Tibial artery (tissue), 4 donors: ENCODE measurements around the gene AMFR.
"Not testable (repeated sequence)": the region's sequence is repeated elsewhere in the genome, so short reads cannot be mapped to it uniquely, and the experiment has no call there.

Experiments used
- DNase-seq, 2 donors: peaks; one replicate each; pipeline ENCODE4 v3.0.0-alpha.2; 2019
- H3K27ac ChIP-seq, 2 donors: fragments of 200-600 bp; sonication (generic) in 1 of 2; 1 replicate in 1 of 2; 2 replicates in 1 of 2; pipeline ENCODE4 v1.5.1; 2018 to 2019; ENCODE audit warnings: mild to moderate bottlenecking in 1 of 2
- H3K27me3 ChIP-seq, 2 donors: fragments of 200-600 bp; sonication (generic) in 1 of 2; one replicate each; pipeline versions ENCODE4 v1.5.1 to v1.6.0; 2016 to 2019
- H3K36me3 ChIP-seq, 3 donors: fragments of 200-600 bp; sonication (generic) in 2 of 3; one replicate each; pipeline ENCODE4 v1.5.1; 2016 to 2019; ENCODE audit warnings: mild to moderate bottlenecking in 2 of 3
- H3K4me1 ChIP-seq, 4 donors: fragments of 200-600 bp; sonication (generic) in 2 of 4; 1 replicate in 3 of 4; 2 replicates in 1 of 4; pipeline ENCODE4 v1.5.1; 2016 to 2019
- H3K4me3 ChIP-seq, 2 donors: fragments of 200-600 bp; sonication (generic) in 1 of 2; 1 replicate in 1 of 2; 2 replicates in 1 of 2; pipeline ENCODE4 v1.5.1; 2018 to 2019; ENCODE audit warnings: mild to moderate bottlenecking in 2 of 2
- H3K9me3 ChIP-seq, 3 donors: fragments of 200-600 bp; sonication (generic) in 1 of 3; one replicate each; pipeline ENCODE4 v1.5.1; 2016 to 2019
- intact Hi-C: fragments of 100-400 bp; cut with DNase I; formaldehyde crosslinking; loops from one replicate; pipeline ENCODE4 v1.15.0; 2023; ENCODE audit warnings: low total_unique reads
- TF ChIP-seq, protein P1 (sequence below), 2 experiments: fragments of 200-600 bp in 1 of 2; fragments of 450-650 bp in 1 of 2; IDR thresholded peaks; one replicate each; pipeline ENCODE4 v1.5.1; 2017 to 2019; ENCODE audit warnings: antibody characterized with exemption in 2 of 2, mild to moderate bottlenecking in 1 of 2, moderate library complexity in 1 of 2

AMFR gene

DNA sequence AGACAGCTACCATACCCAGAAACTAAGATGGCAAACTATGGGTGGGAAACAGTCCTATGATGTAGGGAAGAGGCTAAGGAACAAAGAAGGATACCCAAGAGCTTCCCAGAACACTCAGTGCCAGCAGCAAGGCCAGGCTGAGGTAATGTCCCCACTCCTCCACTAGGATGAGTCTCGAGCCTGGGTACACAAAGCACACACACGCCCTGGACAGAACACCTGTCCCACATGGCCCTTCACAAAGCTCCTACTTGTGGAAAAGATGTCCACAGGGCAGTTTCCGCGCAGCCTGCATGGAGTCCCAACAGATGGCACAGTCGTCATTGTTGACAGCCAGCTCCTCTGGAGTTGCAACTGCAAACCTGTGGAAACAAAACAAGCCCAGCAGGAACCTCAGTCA is 23.9 kb downstream of the AMFR start:
- H3K4me1 ChIP-seq, result no peaks in the 10 kb centered on the region
- H3K4me3 ChIP-seq, result no peak overlapping the region
- DNase-seq, result no peak
- peaks cover 54 to 71% (median 65%) of the 10 kb centered on the region in 3 donors for H3K36me3 ChIP-seq
- TF ChIP-seq, protein P1, sequence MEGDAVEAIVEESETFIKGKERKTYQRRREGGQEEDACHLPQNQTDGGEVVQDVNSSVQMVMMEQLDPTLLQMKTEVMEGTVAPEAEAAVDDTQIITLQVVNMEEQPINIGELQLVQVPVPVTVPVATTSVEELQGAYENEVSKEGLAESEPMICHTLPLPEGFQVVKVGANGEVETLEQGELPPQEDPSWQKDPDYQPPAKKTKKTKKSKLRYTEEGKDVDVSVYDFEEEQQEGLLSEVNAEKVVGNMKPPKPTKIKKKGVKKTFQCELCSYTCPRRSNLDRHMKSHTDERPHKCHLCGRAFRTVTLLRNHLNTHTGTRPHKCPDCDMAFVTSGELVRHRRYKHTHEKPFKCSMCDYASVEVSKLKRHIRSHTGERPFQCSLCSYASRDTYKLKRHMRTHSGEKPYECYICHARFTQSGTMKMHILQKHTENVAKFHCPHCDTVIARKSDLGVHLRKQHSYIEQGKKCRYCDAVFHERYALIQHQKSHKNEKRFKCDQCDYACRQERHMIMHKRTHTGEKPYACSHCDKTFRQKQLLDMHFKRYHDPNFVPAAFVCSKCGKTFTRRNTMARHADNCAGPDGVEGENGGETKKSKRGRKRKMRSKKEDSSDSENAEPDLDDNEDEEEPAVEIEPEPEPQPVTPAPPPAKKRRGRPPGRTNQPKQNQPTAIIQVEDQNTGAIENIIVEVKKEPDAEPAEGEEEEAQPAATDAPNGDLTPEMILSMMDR (IDR thresholded peaks at IDR 0.05), result no peak
- no peaks in the 10 kb centered on the region for H3K9me3 ChIP-seq
- no peaks in the 10 kb centered on the region for H3K27me3 ChIP-seq
- intact Hi-C loops, result no loop called here
- H3K27ac ChIP-seq, result no peak overlapping the region

DNA sequence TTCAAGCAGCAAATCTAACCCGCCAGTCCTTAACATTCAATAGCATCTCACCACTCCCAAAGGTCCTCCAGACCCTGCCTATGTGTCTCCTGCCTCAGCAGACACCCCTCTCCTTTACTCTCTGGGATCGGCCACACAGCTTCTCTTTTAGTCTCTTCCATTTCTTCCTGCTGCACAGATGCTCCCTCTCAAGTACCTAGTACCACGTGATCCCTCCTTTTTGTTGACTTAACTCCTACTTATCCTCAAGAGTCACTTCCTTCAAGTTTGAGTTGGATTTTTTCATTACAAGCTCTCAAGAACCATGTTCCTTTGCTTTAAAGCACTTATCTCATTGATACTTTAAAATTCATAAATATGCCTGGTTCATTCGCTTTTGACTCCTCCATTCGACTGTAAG is 24.9 kb downstream of the AMFR start:
- Histone ChIP-seq H3K27me3 (no peaks in the 10 kb centered on the region), H3K4me1 (no peaks in the 10 kb centered on the region), H3K36me3 (peaks cover 51 to 69% (median 63%) of the 10 kb centered on the region in 3 donors), H3K4me3 (no peak overlapping the region), H3K27ac (no peak overlapping the region), H3K9me3 (no peaks in the 10 kb centered on the region)
- DNase-seq, result no peak
- TF ChIP-seq, protein P1 (IDR thresholded peaks at IDR 0.05), result no peak
- intact Hi-C loops, result no loop called here

DNA sequence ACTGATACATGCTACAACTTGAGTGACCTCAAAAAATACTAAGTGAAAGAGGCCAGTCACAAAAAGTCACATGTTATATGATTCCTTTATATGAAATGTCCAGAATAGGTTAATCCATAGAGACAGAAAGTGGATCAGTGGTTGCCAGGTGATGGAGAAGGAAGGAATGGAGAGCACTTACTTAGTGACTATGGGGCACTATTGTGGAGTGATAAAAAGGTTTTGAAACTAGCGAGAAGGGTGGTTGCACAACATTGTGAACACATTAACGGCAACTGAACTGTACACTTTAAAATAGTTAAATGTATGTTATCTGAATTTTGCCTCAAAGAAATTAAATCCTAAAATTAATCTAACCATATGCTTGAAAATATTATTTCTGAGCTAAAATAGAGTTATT is 25.9 kb downstream of the AMFR start:
- peaks cover 43 to 59% (median 53%) of the 10 kb centered on the region in 3 donors for H3K36me3 ChIP-seq
- intact Hi-C loops, result no loop called here

DNA sequence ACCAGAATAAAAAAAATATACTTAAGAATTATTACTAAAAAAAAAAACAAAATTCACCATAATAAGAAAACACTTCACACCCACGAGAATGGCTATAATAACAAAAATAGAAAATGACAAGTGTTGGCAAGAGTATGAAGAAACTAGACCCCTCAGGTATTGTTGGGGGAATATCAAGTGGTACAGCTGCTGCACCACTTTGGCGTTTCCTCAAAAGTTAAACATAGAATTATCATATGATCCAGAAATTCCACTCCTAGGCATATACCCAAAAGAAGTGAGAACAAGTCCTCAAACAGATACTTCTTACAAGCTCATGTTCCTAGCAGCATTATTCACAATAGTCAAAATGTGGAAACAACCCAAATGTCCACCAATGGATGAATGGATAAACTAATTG is 26.3 kb downstream of the AMFR start:
- Histone ChIP-seq H3K27me3 (no peaks in the 10 kb centered on the region), H3K9me3 (no peaks in the 10 kb centered on the region), H3K27ac (no peak overlapping the region), H3K4me3 (no peak overlapping the region), H3K36me3 (peaks cover 38 to 55% (median 49%) of the 10 kb centered on the region in 3 donors), H3K4me1 (no peaks in the 10 kb centered on the region)
- intact Hi-C loops, result no loop called here
- no peak for DNase-seq
- TF ChIP-seq, protein P1 (IDR thresholded peaks at IDR 0.05), result no peak

More for the DNA sequence above, 25.9 kb downstream of the AMFR start:
- no peak overlapping the region for H3K27ac ChIP-seq
- no peaks in the 10 kb centered on the region for H3K9me3 ChIP-seq
- H3K4me3 ChIP-seq, result no peak overlapping the region
- TF ChIP-seq, protein P1 (IDR thresholded peaks at IDR 0.05), result no peak
- no peak for DNase-seq
- H3K27me3 ChIP-seq, result no peaks in the 10 kb centered on the region
- no peaks in the 10 kb centered on the region for H3K4me1 ChIP-seq

DNA sequence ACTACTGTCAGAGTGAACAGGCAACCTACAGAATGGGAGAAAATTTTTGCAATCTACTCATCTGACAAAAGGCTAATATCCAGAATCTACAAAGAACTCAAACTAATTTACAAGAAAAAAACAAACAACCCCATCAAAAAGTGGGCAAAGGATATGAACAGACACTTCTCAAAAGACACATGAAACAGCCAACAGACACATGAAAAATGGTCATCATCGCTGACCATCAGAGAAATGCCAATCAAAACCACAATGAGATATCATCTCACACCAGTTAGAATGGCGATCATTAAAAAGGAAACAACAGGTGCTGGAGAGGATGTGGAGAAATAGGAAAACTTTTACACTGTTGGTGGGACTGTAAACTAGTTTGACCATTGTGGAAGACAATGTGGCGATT is 28.6 kb downstream of the AMFR start:
- H3K27me3 ChIP-seq, H3K4me3 ChIP-seq, intact Hi-C loops, H3K9me3 ChIP-seq, DNase-seq, H3K27ac ChIP-seq, H3K4me1 ChIP-seq: not testable (repeated sequence)
- H3K36me3 ChIP-seq, result peaks cover 22 to 37% (median 33%) of the 10 kb centered on the region in 3 donors

DNA sequence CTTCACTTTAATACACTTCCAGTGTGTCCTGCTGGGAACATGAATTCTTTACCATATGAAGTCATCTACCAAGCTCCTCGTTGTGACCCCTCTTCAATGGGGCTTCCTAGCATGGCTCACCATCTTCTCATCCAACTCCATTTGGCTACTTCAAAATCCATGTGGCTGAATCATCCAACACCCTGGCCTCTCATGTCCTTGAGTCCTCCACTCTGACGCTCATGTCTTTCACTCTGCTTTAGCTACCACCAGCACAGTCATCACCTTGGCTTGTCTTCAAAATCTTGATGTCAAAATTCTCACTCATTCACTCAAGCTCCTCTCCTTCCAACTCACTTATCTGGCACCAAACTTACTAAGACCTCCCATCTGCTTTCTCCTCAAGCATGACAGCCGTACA is 35.8 kb downstream of the AMFR start:
- DNase-seq, result no peak
- intact Hi-C loops, result no loop called here
- H3K27ac ChIP-seq, result no peak overlapping the region
- H3K9me3 ChIP-seq, result no peaks in the 10 kb centered on the region
- H3K36me3 ChIP-seq, result peaks cover 54 to 74% (median 60%) of the 10 kb centered on the region in 3 donors
- TF ChIP-seq, protein P1 (IDR thresholded peaks at IDR 0.05), result no peak
- no peak overlapping the region for H3K4me3 ChIP-seq
- H3K4me1 ChIP-seq, result no peaks in the 10 kb centered on the region
- no peaks in the 10 kb centered on the region for H3K27me3 ChIP-seq
